Stimulated activated CD4-positive, alpha-beta T cell treated with anti-CD3 and anti-CD28 coated beads, Interleukin-1b, Interleukin-23, amount 100 ng/mL, for 48 hours (primary cell): ENCODE measurements around the gene NEK5.
A peak's percentile ranks its signal among the peaks of the same experiment; 100 is the strongest.
"Not testable (repeated sequence)": the region's sequence is repeated elsewhere in the genome, so short reads cannot be mapped to it uniquely, and the experiment has no call there.

Source experiments
- DNase-seq: peaks from one replicate; pipeline ENCODE4 v3.0.0-alpha.2; 2020

Gene NEK5

GRCh38 chr13:52128714-52129700 is at the start of gene NEK5:
Gene NEK5, minus strand, starts transcription at chr13:52129073. Its CDS starts 1,591 bp downstream, at chr13:52127482.
- peak; percentile 43 for DNase-seq

- DNase-seq, result no peak
Observed at GRCh38 chr13:52177276-52177675, 48.4 kb upstream of the NEK5 start.

- not testable (repeated sequence) for DNase-seq
Observed at GRCh38 chr13:52173970-52174369, 45.1 kb upstream of the NEK5 start.

GRCh38 chr13:52173373-52173772 is 44.5 kb upstream of the NEK5 start:
- DNase-seq, result no peak

- not testable (repeated sequence) for DNase-seq
Observed at GRCh38 chr13:52171686-52172085, 42.8 kb upstream of the NEK5 start.

GRCh38 chr13:52170828-52171391 is 42.0 kb upstream of the NEK5 start:
- not testable (repeated sequence) for DNase-seq

GRCh38 chr13:52169839-52170238 is 41.0 kb upstream of the NEK5 start:
- DNase-seq, result no peak

- no peak for DNase-seq
Observed at GRCh38 chr13:52165411-52165810, 36.5 kb upstream of the NEK5 start.

- no peak for DNase-seq
Observed at GRCh38 chr13:52164989-52165388, 36.1 kb upstream of the NEK5 start.

GRCh38 chr13:52163878-52164277 is 35.0 kb upstream of the NEK5 start:
- DNase-seq, result not testable (repeated sequence)

GRCh38 chr13:52162279-52163101 is 33.6 kb upstream of the NEK5 start:
- no peak for DNase-seq

GRCh38 chr13:52161181-52161646 is 32.3 kb upstream of the NEK5 start:
- DNase-seq, result no peak

- no peak for DNase-seq
Observed at GRCh38 chr13:52160506-52160905, 31.6 kb upstream of the NEK5 start.

GRCh38 chr13:52160053-52160452 is 31.2 kb upstream of the NEK5 start:
- DNase-seq, result no peak

- DNase-seq, result peak; percentile 53
Observed at GRCh38 chr13:52159159-52159982, 30.5 kb upstream of the NEK5 start, which contains the start of gene NEK3. Gene NEK3, minus strand, starts transcription at chr13:52159597. Its CDS starts 3,406 bp downstream, at chr13:52156191.

GRCh38 chr13:52158629-52159158 is 29.8 kb upstream of the NEK5 start:
- no peak for DNase-seq

- DNase-seq, result no peak
Observed at GRCh38 chr13:52156724-52157261, 27.9 kb upstream of the NEK5 start.

- DNase-seq, result no peak
Observed at GRCh38 chr13:52155177-52155576, 26.3 kb upstream of the NEK5 start.

GRCh38 chr13:52147225-52147624 is 18.4 kb upstream of the NEK5 start:
- DNase-seq, result no peak

GRCh38 chr13:52141299-52141698 is 12.4 kb upstream of the NEK5 start:
- DNase-seq, result no peak

- DNase-seq, result no peak
Observed at GRCh38 chr13:52137489-52137888, 8.6 kb upstream of the NEK5 start.
